ENCODE results near the gene MRPL45.

The MRPL45 gene

GRCh38 chr17:38325221-38325851, 28.4 kb downstream of the MRPL45 start:
- no peak for FAIRE-seq

GRCh38 chr17:38326996-38327792, 30.2 kb downstream of the MRPL45 start:
- no peak for FAIRE-seq

- FAIRE-seq, result no peak
Measured at GRCh38 chr17:38327936-38328335, 31.0 kb downstream of the MRPL45 start.

- no peak for FAIRE-seq
Measured at GRCh38 chr17:38328620-38329019, 31.7 kb downstream of the MRPL45 start.

GRCh38 chr17:38329284-38329683, 32.3 kb downstream of the MRPL45 start:
- no peak for FAIRE-seq

- FAIRE-seq, result no peak
Measured at GRCh38 chr17:38329808-38330730, 33.1 kb downstream of the MRPL45 start.

- FAIRE-seq, result no peak
Measured at GRCh38 chr17:38330941-38331411, 34.0 kb downstream of the MRPL45 start.

- FAIRE-seq, result no peak
Measured at GRCh38 chr17:38332735-38333134, 35.8 kb downstream of the MRPL45 start.

- FAIRE-seq, result no peak
Measured at GRCh38 chr17:38333635-38334295, 36.8 kb downstream of the MRPL45 start.

GRCh38 chr17:38334480-38335364, 37.8 kb downstream of the MRPL45 start:
- no peak for FAIRE-seq

GRCh38 chr17:38336838-38337237, 39.9 kb downstream of the MRPL45 start:
- FAIRE-seq, result no peak

GRCh38 chr17:38338053-38338452, 41.1 kb downstream of the MRPL45 start:
- FAIRE-seq, result no peak

GRCh38 chr17:38338535-38338934, 41.6 kb downstream of the MRPL45 start:
- no peak for FAIRE-seq

GRCh38 chr17:38339891-38340290, 42.9 kb downstream of the MRPL45 start:
- no peak for FAIRE-seq

- FAIRE-seq, result no peak
Measured at GRCh38 chr17:38341035-38341721, 44.2 kb downstream of the MRPL45 start.

- no peak for FAIRE-seq
Measured at GRCh38 chr17:38342886-38343607, 46.1 kb downstream of the MRPL45 start.

GRCh38 chr17:38343608-38344419, 46.8 kb downstream of the MRPL45 start, which contains the start of gene GPR179:
Gene GPR179, minus strand, starts transcription at chr17:38343956. Its CDS starts 167 bp downstream, at chr17:38343789.
- FAIRE-seq, result no peak

GRCh38 chr17:38344420-38344745, 47.4 kb downstream of the MRPL45 start:
- FAIRE-seq, result no peak

- no peak for FAIRE-seq
Measured at GRCh38 chr17:38345743-38346142, 48.8 kb downstream of the MRPL45 start.

Data from A204.1 (cell line).